Epithelial cell of esophagus (primary cell): ENCODE results near the gene GNG2.

ENCODE experiments used
- DNase-seq: peaks from one replicate; pipeline ENCODE4 v3.0.0; 2010; ENCODE audit warnings: low read depth
- H3K4me3 ChIP-seq: 2 replicates; pipeline ENCODE4 v1.5.1; 2011; ENCODE audit warnings: mild to moderate bottlenecking, low read length, control low read depth
- CTCF ChIP-seq: IDR thresholded peaks from 2 replicates; pipeline ENCODE4 v1.5.1; 2011; ENCODE audit warnings: low read depth, mild to moderate bottlenecking, low read length, control low read depth, inconsistent platforms; ENCODE audit not compliant: insufficient read depth; ENCODE audit errors: missing control alignments

Gene GNG2

GRCh38 chr14:52005625-52006024 is 145.2 kb downstream of the GNG2 start:
- DNase-seq = no peak
- H3K4me3 ChIP-seq = no peak overlapping the region
- TF ChIP-seq CTCF = no peak

GRCh38 chr14:52006361-52006760 is 145.9 kb downstream of the GNG2 start:
- H3K4me3 ChIP-seq = no peak overlapping the region
- DNase-seq = no peak
- no peak for TF ChIP-seq CTCF

- H3K4me3 ChIP-seq = no peak overlapping the region
- DNase-seq = no peak
- TF ChIP-seq CTCF = no peak
Measured at GRCh38 chr14:52007211-52007610, 146.8 kb downstream of the GNG2 start.

- DNase-seq = no peak
- H3K4me3 ChIP-seq = no peak overlapping the region
- TF ChIP-seq CTCF = no peak
Measured at GRCh38 chr14:52007637-52008036, 147.2 kb downstream of the GNG2 start.

GRCh38 chr14:52008136-52008535 is 147.7 kb downstream of the GNG2 start:
- no peak overlapping the region for H3K4me3 ChIP-seq
- no peak for DNase-seq
- no peak for TF ChIP-seq CTCF

GRCh38 chr14:52010173-52010693 is 149.8 kb downstream of the GNG2 start:
- no peak overlapping the region for H3K4me3 ChIP-seq
- no peak for TF ChIP-seq CTCF
- no peak for DNase-seq

- H3K4me3 ChIP-seq = no peak overlapping the region
- no peak for DNase-seq
- no peak for TF ChIP-seq CTCF
Measured at GRCh38 chr14:52011523-52011922, 151.1 kb downstream of the GNG2 start.
